Endothelial cell of umbilical vein (primary cell): Measurements from ENCODE around the gene ARHGAP10. TPM values are rescaled to one million over a fixed set of nuclear protein-coding genes. Genes with fewer than 3 reads are reported as not detected.

Source experiments
- BruUV-seq: library from RNA; stranded (reverse); fragments of 400-500 nt; replicated peaks from 2 replicates; lab custom pipeline; 2021; lab: Mats Ljungman, UMichigan
- CTCF ChIA-PET: fragments of 300-600, 350-600 bp; sonication (Branson Sonifier 250); formaldehyde crosslinking; loops from one replicate; lab custom pipeline; 2021; ENCODE audit warnings: antibody characterized with exemption, inconsistent platforms; lab: Charles Lee
- POLR2A ChIA-PET: fragments of 300-600, 350-600 bp; sonication (Branson Sonifier 250); formaldehyde crosslinking; loops from one replicate; lab custom pipeline; 2021; ENCODE audit warnings: antibody characterized with exemption, inconsistent platforms; lab: Charles Lee
- DNase-seq: peaks from one replicate; pipeline ENCODE4 v3.0.0-alpha.2; 2011; ENCODE audit warnings: low read depth, low spot score
- FAIRE-seq: peaks from 2 replicates; lab custom pipeline; 2011; peaks lifted over from hg19 to GRCh38; lab: Jason Lieb, UNC
- H2AFZ ChIP-seq: 2 replicates; pipeline ENCODE4 v1.6.0; 2012; ENCODE audit warnings: low read depth, low read length, control low read depth, inconsistent platforms
- H3K27ac ChIP-seq: 2 replicates; pipeline ENCODE4 v1.5.1; 2011; ENCODE audit warnings: low read depth, mild to moderate bottlenecking, control low read depth, low read length, moderate library complexity; ENCODE audit not compliant: insufficient read depth
- H3K27me3 ChIP-seq, 2 experiments: 2 replicates each; pipeline versions ENCODE4 v1.6.0 to v1.6.1; 2011; ENCODE audit warnings: low read length in 2 of 2, mixed read lengths in 1 of 2; ENCODE audit not compliant: control insufficient read depth in 2 of 2, insufficient read depth in 2 of 2
- H3K36me3 ChIP-seq, 2 experiments: 2 replicates in 1 of 2; 3 replicates in 1 of 2; pipeline ENCODE4 v1.5.1; 2011; ENCODE audit warnings: low read length in 2 of 2, mild to moderate bottlenecking in 1 of 2, moderate library complexity in 1 of 2; ENCODE audit not compliant: control insufficient read depth in 2 of 2, insufficient read depth in 2 of 2; ENCODE audit errors: extremely low read depth in 1 of 2
- H3K4me1 ChIP-seq: 3 replicates; pipeline ENCODE4 v1.5.1; 2011; ENCODE audit warnings: mild to moderate bottlenecking, low read length; ENCODE audit not compliant: control insufficient read depth, insufficient read depth; ENCODE audit errors: extremely low read depth
- H3K4me2 ChIP-seq: 2 replicates; pipeline ENCODE4 v1.6.1; 2011; ENCODE audit warnings: low read length, control low read depth, mixed read lengths; ENCODE audit not compliant: insufficient read depth
- H3K4me3 ChIP-seq, 3 experiments: fragments of 200-600 bp in 1 of 3; sonication (generic), shearing (Covaris generic) in 1 of 3; replicated peaks in 1 of 3; 2 replicates each; pipeline ENCODE4 v1.5.1; 2011 to 2016; ENCODE audit warnings: control low read depth in 3 of 3, low read length in 3 of 3, mild to moderate bottlenecking in 2 of 3, inconsistent platforms in 1 of 3, low read depth in 1 of 3, moderate library complexity in 1 of 3; ENCODE audit not compliant: insufficient read depth in 1 of 3
- H3K79me2 ChIP-seq: 2 replicates; pipeline ENCODE4 v1.6.0; 2012; ENCODE audit warnings: low read length, inconsistent platforms; ENCODE audit not compliant: control insufficient read depth, insufficient read depth
- H3K9ac ChIP-seq: replicated peaks from 2 replicates; pipeline ENCODE3; 2011; ENCODE audit warnings: low read length, control low read depth; ENCODE audit not compliant: insufficient read depth; ENCODE audit errors: extremely low read depth
- H3K9me1 ChIP-seq: replicated peaks from 3 replicates; pipeline ENCODE4 v1.6.0; 2011; ENCODE audit warnings: mild to moderate bottlenecking, low read length; ENCODE audit not compliant: control insufficient read depth, insufficient read depth; ENCODE audit errors: extremely low read depth
- H3K9me3 ChIP-seq: replicated peaks from 2 replicates; pipeline ENCODE4 v1.5.1; 2012; ENCODE audit warnings: low read length, inconsistent platforms; ENCODE audit not compliant: control insufficient read depth, insufficient read depth
- H4K20me1 ChIP-seq: replicated peaks from 2 replicates; pipeline ENCODE3; 2011; ENCODE audit warnings: mild to moderate bottlenecking, low read length; ENCODE audit not compliant: control insufficient read depth, insufficient read depth; ENCODE audit errors: extremely low read depth
- EZH2 ChIP-seq: IDR thresholded peaks from 2 replicates; pipeline ENCODE4 v1.6.1; 2012; ENCODE audit warnings: borderline replicate concordance, low read depth, mild to moderate bottlenecking, moderate library complexity, low read length, inconsistent platforms; ENCODE audit not compliant: severe bottlenecking
- FOS ChIP-seq: IDR thresholded peaks from 2 replicates; pipeline ENCODE4 v1.6.1; 2011; ENCODE audit warnings: mild to moderate bottlenecking, low read length, moderate library complexity, borderline replicate concordance; ENCODE audit not compliant: insufficient read depth
- GATA2 ChIP-seq: IDR thresholded peaks from 2 replicates; pipeline ENCODE4 v1.7.0; 2011; ENCODE audit warnings: low read depth, mild to moderate bottlenecking, moderate library complexity, mixed read lengths, low read length; ENCODE audit not compliant: insufficient read length, insufficient read depth
- JUN ChIP-seq: IDR thresholded peaks from 2 replicates; pipeline ENCODE4 v1.6.1; 2011; ENCODE audit warnings: borderline replicate concordance, low read depth; ENCODE audit not compliant: insufficient read length, insufficient read depth
- MYC ChIP-seq: IDR thresholded peaks from one replicate; pipeline ENCODE4 v1.6.1; 2011; ENCODE audit warnings: mild to moderate bottlenecking, low read depth, low read length
- POLR2A ChIP-seq: IDR thresholded peaks from 2 replicates; pipeline ENCODE4 v1.6.1; 2012; ENCODE audit warnings: low read depth, mild to moderate bottlenecking, control low read depth, low read length
- POLR2AphosphoS5 ChIP-seq: IDR thresholded peaks from 2 replicates; pipeline ENCODE4 v1.6.1; 2012; ENCODE audit warnings: low read depth, mild to moderate bottlenecking, control low read depth, low read length, moderate library complexity; ENCODE audit not compliant: insufficient read depth
- dilution Hi-C: fragments of 300-500 bp; cut with MboI; formaldehyde crosslinking; loops from one replicate; pipeline ENCODE4 v1.15.0; 2019; ENCODE audit warnings: low sequenced_read_pairs; ENCODE audit not compliant: extremely low pct_ligation_motif_present
- intact Hi-C: fragments of 100-400 bp; cut with micrococcal nuclease; formaldehyde crosslinking; loops from one replicate; pipeline ENCODE4 v1.10.0; 2022
- polyA plus RNA-seq, 4 experiments: library from polyadenylated mRNA; depleted of rRNA in 3 of 4; stranded (reverse) in 3 of 4; unstranded in 1 of 4; fragments of >200 nt; gene quantifications; 2 replicates each; pipeline versions ENCODE4 v1.2.1 to v1.2.3, GENCODE V29; 2011 to 2012; ENCODE audit warnings: missing spikeins in 1 of 4
- total RNA-seq: library from RNA; stranded (reverse); gene quantifications from 2 replicates; pipeline ENCODE4 v1.2.3, GENCODE V29; 2021
- TF ChIP-seq, protein P1 (sequence below), 2 donors: IDR thresholded peaks; 1 replicate in 1 of 2; 2 replicates in 1 of 2; pipeline ENCODE4 v1.5.1; 2011; ENCODE audit warnings: low read length in 2 of 2, mild to moderate bottlenecking in 2 of 2, moderate library complexity in 2 of 2, control low read depth in 1 of 2, inconsistent platforms in 1 of 2, low read depth in 1 of 2; ENCODE audit not compliant: insufficient read depth in 1 of 2; ENCODE audit errors: extremely low read depth in 1 of 2
- TF ChIP-seq, protein P2 (sequence below): IDR thresholded peaks from 2 replicates; pipeline ENCODE4 v1.6.1; 2011; ENCODE audit not compliant: insufficient read depth, insufficient read length

Gene ARHGAP10
- total and polyA plus RNA-seq, 2 donors (not counting 3 experiments of a cell fraction or from before 2014, with no cell fraction given), result 20.4 to 36.7 TPM

DNA sequence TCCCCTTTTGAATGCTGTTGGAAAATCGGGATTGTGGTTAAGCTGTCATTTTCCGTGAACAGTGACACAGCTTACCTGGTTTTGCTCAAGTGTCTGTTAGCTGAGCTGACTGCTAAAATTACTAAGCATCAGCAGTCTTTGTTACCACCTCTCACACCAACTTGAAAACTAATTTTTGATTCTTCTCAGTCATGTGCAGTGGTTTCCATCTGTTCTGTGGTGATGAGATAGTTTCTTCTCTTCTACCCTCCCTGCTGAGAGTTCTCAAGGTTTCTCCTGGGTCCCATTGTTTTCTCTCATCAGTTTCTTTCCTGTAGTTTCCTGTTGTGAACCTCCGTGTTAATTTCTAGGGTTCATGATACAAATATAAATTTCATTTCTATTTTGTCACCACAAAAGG is 225.6 kb downstream of the ARHGAP10 start:
- Histone ChIP-seq H3K9me1 (no peaks in the 10 kb centered on the region), H3K79me2 (no peaks in the 10 kb centered on the region), H3K27ac (no peak overlapping the region), H3K4me3 (no peak overlapping the region), H3K4me1 (no peaks in the 10 kb centered on the region), H2AFZ (no peak overlapping the region), H3K36me3 (no peaks in the 10 kb centered on the region), H3K27me3 (no peaks in the 10 kb centered on the region), H3K9me3 (no peaks in the 10 kb centered on the region), H3K4me2 (no peak overlapping the region), H4K20me1 (no peaks in the 10 kb centered on the region), H3K9ac (no peak overlapping the region)
- no TSS peak for BruUV-seq
- intact Hi-C loops (no loop called here), dilution Hi-C loops (no loop called here)
- POLR2A ChIA-PET, result no interaction called here
- TF ChIP-seq, protein P1, sequence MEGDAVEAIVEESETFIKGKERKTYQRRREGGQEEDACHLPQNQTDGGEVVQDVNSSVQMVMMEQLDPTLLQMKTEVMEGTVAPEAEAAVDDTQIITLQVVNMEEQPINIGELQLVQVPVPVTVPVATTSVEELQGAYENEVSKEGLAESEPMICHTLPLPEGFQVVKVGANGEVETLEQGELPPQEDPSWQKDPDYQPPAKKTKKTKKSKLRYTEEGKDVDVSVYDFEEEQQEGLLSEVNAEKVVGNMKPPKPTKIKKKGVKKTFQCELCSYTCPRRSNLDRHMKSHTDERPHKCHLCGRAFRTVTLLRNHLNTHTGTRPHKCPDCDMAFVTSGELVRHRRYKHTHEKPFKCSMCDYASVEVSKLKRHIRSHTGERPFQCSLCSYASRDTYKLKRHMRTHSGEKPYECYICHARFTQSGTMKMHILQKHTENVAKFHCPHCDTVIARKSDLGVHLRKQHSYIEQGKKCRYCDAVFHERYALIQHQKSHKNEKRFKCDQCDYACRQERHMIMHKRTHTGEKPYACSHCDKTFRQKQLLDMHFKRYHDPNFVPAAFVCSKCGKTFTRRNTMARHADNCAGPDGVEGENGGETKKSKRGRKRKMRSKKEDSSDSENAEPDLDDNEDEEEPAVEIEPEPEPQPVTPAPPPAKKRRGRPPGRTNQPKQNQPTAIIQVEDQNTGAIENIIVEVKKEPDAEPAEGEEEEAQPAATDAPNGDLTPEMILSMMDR (IDR thresholded peaks at IDR 0.05; ENCODE audit: extremely low read depth in 1 of 2, insufficient read depth in 1 of 2, low read depth in 1 of 2, low read length in 2 of 2), result no peak
- TF ChIP-seq POLR2A (no peak), EZH2 (no peak), POLR2AphosphoS5 (no peak), MYC (no peak), JUN (no peak), GATA2 (no peak), FOS (no peak)
- TF ChIP-seq, protein P2, sequence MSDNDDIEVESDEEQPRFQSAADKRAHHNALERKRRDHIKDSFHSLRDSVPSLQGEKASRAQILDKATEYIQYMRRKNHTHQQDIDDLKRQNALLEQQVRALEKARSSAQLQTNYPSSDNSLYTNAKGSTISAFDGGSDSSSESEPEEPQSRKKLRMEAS, result no peak
- DNase-seq (no peak), FAIRE-seq (no peak)
- CTCF ChIA-PET, result no interaction called here
